ENCODE measurements around the gene CDX1.
A peak's percentile ranks its signal among the peaks of the same experiment; 100 is the strongest.

The CDX1 gene

DNA sequence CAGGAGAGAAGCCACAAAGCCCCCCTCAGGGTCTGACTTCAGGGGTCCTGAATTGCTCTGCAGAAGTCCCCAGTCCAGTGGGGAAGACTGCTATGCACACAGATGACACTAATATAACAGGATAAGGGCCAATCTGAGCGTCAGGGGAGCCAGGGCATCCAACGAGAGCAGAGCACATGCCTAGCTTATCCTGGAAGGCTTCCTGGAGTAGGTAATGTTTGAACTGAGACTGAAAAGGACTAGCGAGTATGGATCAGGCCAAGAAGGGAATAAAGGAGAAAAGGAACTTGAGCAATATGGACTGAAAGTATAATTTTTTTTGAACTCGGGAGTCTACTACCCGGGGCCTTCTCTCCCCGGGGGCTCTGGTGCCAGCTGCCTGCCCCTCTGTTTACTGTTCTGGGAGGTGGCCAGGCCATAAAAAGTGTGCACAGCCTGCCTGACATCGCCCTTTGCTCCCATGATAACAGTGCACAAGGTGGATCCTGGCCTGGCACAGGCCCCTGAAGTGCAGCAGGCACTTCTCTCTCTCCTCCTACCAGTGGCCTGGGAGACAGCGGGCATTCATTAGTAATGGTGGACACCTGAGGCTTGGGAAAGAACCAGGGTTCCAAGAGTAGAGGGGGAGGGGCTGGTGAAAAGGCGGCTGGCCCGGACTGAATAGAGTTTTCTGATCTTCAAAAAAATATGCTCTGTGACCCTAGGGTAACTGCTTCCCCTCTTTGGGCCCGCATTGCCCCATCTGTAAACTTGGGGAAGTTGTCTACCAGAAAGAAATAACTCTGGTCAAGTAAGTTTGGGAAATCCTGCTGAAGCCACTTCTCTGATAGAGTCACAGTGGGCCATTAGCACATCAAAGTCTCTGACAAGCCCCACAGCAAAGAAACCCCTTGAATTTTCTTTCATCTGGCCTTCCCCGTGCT, 18.7 kb downstream of the CDX1 start:
- DNase-seq = no peak

DNA sequence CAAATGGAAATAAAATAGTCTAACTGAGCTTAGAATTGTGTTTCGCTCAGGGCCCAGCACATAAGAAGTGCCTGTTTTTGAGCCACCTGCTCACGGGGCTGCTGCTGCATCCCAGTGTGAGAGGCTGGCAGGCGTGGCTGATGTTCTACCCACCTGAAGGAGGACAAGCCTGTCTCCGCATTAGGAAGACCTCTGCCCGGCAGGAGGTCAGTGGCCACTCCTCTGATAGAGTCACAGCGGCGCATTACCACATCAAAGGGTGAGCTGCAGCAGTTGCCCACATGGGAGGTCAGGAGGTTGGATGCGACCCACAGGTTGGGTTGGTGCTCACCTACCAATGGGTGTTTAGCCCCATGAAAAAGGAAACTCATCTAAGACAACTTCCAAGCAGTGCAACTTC, 19.6 kb downstream of the CDX1 start:
- DNase-seq = no peak

DNA sequence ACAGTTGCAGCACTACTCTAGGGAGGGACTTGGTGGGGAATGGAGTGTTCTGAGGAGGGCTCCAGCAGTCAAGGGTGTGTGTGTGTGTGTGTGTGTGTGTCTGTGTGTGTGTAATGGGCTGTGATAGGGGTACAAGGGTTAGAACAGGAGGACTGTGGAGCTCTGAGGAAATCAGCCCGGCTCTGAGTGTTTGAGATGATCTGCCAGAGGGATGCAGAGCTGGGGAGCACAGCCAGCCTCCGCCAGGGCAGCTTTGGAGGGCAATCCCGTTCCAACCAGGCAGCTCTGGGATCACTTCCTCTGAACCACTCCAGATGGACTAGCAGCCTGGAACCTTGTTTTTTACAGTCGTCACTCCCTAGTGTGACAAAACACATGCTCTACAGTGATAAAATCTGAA, 20.3 kb downstream of the CDX1 start:
- no peak for DNase-seq

DNA sequence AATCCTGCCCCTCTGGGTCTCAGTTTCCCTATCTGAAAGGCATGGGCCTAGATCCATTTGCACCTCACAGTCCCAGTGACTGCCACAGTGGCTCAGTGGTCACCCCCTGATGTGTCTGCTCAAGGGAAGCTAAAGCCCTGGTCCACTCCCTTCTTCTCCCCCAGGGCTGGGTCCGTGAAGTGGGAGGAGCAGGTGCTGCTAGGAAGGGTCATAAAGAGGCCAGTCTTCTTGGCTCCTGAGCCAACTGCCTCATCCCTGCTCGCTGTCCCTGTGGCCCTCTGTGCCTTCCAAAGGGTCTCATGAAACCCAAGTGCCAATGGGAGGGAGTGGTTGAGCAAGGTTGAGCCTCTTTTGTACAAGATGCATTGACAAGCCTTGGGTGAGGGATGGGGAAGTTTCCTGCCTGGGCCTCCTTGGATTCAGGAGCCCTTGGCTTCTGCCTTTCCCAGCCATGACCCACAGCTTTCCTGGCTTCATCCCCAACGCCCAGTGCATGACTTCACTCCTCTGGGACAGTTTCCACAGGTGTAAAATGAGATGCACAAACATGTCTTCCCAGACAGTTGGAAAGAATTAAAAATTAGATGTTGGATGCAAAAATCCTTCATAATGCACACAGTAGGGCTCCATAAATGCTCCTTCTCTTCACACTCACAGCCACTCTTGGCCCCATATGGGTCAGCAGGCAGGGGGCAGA, 21.7 kb downstream of the CDX1 start:
- no peak for DNase-seq

DNA sequence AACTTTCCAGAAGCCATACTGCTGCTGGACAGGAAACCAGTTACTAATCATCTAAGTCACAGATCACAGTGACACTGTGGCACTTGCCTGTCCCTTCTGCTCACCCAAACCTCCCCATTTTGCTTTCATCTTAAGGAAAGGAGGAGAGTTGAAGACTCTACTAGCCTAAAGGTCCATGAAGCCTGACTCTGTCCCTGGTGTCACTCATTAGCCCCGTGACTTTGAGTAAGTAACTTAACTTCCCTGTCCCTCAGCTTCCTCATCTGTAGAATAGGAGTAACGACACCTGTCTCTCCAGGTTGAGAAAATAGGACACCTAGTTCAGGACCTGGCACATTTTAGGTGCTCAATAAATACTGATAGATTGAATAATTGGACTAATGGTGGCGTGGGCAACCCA, 22.7 kb downstream of the CDX1 start:
- no peak for DNase-seq

DNA sequence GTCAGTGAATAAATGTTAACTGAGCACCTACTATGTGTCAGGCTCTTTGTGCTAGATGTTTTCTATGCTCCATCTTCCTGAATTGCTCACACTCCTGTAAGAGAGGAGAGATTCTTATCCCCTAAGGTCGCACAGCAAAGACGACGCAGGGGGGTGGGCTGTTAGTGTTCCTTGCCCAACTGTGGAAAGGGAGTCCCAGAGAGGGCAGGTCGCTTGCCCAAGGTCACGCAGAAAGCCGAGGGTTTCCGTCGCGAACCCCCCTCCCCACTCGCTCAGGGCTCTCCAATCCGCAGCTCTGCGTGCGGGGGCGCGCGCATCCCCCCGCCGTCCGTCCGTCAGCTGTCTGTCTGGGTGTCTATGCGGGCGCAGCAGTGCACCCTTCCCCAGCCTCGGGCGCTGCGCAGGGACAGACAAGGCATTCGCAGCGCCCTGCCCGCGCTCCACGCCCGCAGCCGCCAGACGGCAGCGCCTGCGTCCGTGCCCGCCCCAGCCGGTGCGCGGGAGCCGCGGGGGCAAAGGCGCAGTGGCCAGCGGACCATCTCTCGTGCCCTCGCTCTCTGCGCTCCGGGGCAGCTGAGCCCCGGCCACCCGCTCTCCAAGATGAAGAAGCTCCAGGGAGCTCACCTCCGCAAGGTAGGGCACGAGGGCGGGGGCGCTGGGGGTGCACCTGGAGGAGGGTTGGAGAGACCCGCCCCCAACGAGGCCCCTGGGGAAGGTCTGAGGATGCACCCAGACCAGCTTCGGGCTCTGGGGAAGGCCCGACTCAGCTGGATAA, 23.3 kb downstream of the CDX1 start, which contains the start of gene SLC6A7:
Gene SLC6A7, plus strand, starts transcription at position 335 of the 775 bp plus-strand sequence. Its CDS starts 266 bp downstream, at position 601.
- no peak for DNase-seq

DNA sequence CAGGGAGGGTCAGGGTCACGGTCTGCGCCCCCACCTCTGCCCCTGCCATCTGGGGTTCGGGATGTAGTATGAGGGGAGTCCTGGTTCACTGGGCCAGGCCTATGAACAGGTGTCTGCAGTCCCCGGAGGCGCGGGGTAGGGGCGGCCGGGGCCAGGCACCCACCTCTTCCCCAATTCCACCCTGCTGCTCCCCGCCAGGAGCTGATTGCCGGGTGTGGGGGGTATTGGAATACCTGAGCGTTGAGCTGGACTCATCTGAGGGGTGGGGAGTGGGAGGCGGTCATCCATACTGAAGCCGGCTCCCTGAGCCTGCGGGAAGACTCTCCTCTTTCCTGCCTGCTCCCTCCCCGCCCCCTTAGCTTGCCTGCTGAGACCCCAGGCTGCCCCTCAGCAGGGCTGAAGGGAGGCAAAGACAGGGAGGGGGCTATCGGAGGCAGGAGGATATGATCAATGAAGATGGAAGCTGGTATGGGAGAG, 24.0 kb downstream of the CDX1 start:
- DNase-seq = no peak

DNA sequence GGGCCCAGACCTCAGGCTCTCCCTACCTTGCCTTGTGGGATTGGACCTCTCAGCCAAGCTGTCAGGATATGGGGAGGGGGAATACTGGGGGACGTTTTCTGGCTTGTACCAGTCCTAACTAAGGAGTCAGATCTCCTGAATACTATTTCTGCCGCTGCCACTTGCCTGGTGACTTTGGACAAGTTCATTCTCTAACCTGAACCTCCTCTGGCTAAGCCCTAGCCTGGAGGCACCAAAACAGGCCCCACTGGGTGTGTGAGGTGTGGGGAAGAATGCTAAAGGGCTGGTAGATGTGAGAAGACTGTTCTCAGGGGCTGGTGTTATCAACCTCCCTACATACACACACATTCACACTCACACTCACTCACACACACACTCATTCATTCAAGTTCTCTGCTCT, 24.4 kb downstream of the CDX1 start:
- DNase-seq = no peak

DNA sequence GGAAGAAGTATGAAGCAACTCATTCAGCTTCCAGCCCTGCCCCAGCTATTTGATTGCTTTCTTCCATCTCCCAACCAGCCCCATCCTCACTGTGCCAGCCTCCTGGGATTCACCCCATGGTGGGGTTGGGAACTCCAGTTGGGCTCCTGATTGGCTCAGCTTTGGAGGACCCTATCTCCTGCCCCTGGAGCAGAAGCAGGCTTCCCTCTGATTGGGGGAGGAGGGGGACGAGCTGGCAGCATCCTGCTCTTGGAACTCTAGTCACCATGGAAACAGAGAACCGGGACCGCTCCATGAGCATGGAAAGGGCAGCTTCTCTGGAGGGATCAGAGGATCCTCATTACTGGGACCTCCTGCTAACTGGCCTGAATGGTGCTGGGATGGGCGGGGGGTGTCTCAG, 25.9 kb downstream of the CDX1 start:
- DNase-seq = no peak

DNA sequence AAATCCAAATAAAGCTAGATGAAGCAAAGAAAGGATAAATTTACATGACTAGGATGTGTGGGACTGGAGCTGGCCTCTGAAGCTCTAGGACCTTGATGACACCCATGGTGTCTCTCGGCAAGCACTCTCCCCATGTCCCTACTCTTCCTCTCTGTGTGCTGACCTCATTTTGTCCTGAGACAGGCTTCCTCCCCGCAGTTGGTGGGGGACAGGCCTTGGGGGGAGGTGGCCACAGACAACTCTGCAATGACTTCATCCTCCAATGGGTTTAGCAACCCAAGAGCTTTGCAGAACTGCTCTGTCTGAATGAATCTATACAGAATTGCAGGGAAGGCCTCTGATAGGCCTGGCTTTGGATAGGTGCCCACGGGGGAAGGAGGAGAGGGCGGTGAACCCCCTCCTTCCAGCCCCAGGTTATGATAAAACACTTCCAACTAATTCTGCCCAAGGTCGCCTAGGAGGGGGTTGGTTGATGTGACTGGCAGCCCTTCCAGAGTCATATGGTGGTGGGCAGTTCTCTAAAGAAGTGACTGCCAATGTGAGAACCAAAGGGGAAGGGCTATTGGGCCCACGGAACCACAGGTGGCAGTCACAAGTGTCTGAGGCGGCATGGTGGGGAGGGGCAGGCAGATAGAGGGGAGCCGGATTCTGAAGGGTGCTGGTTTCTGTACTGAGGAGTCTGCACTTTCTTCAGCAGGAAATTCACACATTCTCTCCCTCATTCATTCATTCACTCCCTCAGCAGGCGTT, 29.3 kb downstream of the CDX1 start:
- no peak for DNase-seq

DNA sequence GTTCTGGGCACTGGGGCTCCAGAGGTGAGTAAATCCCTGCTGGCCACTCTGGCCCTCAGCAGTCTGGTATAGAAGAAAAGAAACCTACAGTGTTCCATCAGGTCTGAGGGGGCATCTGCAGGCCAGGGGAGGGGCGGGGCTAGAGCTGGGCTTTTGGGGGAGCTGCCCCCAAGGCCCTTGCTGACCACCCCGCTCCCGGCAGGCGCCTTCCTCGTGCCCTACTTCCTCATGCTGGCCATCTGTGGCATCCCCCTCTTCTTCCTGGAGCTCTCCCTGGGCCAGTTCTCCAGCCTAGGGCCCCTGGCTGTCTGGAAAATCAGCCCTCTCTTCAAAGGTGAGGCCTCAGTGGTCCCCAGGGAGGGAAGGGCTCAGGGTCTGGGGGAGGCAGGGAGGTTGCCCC, 29.9 kb downstream of the CDX1 start:
- no peak for DNase-seq

DNA sequence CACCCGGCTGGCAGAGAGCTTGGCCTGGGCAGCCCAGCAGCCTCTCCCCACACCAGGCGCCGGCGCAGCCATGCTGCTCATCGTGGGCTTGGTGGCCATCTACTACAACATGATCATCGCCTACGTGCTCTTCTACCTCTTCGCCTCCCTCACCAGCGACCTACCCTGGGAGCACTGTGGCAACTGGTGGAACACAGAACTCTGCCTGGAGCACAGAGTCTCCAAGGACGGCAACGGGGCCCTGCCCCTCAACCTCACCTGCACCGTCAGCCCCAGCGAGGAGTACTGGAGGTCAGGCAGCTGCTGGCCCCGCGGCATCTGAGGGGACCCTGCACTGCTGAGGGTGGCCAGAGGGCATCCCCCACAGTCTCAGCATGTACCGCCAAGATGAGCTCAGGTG, 30.4 kb downstream of the CDX1 start:
- no peak for DNase-seq

DNA sequence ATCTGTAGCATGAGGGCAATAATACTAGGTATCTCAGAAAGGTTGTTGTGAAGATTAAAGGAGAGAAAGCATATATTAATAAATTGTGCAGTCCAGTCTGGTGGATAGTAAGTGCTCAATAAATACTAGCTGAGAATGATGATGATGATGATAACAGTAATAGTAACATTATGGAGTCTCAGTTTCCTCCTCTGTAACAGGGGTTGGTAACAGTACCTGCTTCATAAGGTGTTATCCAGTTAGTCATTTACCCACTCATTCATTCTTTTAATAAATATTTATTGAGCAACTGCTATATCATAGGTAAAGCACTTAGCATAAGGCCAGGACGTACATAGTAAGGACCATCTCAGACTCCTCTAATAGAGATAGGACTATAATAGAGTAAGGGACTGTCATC, 30.9 kb downstream of the CDX1 start:
- DNase-seq = no peak

DNA sequence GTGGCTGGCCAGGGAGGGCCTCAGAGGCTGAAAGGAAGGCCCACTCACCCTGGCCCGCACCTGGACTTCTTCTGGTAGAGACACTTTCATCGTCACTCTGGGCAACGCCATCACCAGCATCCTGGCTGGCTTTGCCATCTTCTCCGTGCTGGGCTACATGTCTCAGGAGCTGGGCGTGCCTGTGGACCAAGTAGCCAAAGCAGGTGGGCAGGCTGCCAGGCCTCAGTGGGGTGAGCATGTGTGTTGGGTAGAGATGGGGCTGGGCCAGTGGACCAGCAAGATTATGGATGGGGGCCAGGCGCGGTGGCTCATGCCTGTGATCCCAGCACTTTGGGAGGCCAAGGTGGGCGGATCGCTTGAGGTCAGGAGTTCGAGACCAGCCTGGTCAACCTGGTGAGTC, 35.9 kb downstream of the CDX1 start:
- no peak for DNase-seq

DNA sequence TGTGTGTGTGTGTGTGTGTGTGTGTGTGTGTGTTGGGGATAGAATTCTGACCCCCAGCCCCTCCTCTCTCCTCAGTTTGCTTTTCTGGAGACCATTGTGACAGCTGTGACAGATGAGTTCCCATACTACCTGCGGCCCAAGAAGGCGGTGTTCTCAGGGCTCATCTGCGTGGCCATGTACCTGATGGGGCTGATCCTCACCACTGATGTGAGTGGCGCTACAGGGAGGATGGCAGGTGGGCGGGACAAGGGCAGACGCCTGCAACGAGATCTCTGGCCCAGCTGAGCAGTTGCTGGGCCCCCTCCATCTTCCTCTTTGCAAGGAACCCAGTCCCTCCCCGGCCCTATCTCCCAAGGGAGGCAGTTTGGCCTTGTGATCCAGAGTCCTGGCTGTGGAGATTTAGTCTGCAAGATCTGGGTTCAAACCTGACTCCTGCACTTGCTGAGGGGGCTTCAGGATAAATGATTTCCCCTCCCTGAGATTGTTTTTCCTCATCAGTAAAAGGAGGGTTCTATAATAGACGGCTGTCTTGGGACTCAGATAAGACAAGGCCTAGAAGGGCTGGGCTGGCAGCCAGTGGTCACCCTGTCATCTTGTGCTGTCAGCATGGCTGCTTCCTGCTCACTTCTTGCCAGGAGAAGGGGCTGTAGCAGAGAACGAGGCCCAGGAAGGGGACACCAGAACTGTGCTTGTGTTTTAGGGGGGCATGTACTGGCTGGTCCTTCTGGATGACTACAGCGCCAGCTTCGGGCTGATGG, 37.4 kb downstream of the CDX1 start:
- no peak for DNase-seq

DNA sequence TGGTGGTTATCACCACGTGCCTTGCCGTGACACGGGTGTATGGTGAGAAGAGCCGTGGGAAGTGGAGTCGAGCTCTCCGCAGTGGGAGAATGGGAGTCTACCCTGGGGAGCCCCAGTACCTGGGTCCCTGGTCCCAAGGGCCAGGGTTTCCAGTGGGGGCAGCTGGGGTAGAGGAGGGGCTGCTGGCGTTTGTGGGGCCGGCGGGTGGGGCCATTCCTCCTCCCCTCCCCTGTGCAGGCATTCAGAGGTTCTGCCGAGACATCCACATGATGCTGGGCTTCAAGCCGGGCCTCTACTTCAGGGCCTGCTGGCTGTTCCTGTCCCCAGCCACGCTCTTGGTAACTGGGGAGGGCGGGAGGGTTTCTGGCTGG, 38.0 kb downstream of the CDX1 start:
- DNase-seq = no peak

DNA sequence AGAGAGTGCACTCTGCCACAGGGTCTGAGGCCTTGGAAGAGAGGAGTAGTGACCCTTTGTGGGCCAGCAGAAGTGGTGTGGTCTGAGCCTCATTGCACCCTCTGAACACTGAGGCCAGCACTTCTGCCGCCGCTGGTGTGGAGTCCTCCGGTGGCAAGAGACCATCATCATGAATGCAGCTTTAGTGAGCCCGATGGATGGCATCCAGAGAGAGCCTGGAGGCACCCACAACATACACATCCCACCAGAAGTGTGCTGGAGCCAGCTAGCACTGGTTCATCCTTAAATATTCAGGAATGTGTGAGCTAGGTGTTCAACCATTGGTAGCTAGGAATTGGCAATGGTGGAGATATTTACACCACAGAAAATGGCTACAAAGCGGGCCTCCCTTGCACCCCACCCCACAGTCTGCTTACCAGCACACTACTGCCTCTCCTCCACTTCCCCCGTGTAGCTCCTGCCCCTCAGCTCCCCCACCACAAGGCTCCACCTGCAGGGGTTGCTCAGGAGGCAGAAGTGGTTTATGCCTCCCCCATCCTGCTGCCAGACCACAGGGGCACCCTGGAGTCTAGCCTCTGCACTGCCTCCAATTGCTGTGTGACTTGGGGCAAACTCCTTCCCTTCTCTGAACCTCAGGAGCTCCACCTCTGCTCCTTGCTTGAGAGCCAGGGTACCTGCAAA, 39.7 kb downstream of the CDX1 start:
- DNase-seq = no peak

DNA sequence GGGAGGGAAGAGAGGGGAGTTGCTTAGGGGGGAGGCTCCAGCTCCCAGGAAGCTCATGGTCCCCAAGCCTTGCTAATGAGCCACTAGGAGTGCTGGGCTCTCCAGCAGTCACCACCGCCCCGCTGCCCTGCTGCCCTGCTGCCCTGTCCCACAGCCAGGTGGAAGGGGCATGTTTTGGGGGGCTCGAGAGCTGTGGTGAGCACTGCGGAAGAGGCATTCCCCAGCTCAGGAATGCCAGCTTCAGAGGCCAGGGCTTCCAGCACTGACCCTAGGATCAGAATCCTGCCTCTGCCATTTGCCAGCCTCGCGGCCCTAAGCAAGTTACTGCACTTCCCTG, 40.2 kb downstream of the CDX1 start:
- DNase-seq = no peak

DNA sequence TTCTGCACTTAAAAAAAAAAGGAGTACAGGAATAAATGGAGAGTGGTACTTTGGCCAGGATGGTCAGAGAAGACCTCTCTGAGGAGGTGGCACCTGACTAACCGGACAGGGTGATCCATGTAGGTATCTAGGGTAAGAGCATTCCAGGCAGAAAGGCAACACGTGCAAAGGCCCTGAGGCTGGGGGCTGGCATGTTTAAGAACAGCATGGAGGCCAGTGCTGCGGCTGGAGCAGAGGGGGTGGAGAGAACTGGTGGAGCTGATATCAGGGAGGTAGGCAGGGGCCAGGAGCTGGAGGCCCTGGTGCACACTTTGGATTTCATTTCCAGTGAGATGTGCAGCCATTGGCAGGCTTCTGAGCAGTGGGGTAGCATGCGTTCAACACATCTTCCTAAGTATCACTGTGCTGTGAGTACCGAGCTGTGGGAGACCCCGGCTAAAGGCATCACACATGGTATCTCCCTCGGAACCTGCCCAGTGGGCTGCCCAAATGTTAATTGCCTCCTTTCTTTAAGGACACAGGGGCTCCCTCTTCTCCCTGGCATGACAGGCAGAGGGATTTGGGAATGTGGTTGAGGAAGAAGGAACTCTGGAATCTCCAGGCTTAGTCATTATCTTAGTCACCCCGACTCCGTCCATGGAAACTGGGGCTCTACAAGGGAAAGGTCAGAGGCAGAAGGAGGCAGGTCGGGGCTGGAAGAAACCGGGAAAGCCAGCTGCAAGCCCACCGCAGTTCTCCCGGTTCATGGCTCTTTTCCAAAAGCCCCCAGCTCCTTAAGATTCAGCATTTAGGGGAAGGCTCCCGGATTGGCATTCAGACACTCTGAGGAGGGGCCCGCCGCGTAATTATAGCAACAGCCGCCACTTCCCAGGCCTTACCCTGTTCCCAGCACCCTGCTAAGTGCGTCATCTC, 41.9 kb downstream of the CDX1 start:
- no peak for DNase-seq

DNA sequence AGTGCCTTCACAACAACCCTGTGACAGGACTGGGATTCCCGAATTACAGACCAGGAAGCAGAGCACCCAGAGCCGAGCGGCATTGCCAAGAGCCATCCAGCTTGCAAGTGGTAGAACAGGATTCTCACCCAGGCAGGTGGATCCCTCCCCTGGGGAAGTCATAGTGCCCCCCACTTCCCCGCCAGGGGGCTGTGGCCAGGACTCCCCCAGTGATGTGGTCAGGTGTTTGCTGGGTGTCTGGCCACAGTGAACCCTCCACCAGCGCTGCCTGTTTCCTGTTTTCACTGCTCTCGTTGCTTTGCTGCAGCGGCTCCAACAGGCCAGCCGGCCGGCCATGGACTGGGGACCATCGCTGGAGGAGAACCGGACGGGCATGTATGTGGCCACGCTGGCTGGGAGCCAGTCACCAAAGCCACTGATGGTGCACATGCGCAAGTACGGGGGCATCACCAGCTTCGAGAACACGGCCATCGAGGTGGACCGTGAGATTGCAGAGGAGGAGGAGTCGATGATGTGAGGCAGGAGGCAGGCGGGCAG, 42.6 kb downstream of the CDX1 start:
- peak; percentile 1 for DNase-seq
